Transverse colon (tissue), 4 donors: ENCODE data around the gene TPCN2. TPM values are rescaled to one million over a fixed set of nuclear protein-coding genes. Genes with fewer than 3 reads are reported as not detected.

ENCODE experiments used
- DNase-seq: peaks from one replicate; pipeline ENCODE4 v3.0.0-alpha.2; 2019
- H3K27ac ChIP-seq, 4 donors: fragments of 200-600 bp; sonication (generic); 2 replicates each; pipeline ENCODE4 v1.5.1; 2016 to 2018; ENCODE audit warnings: inconsistent platforms in 4 of 4
- H3K27me3 ChIP-seq: fragments of 200-600 bp; sonication (generic); 2 replicates; pipeline ENCODE4 v1.5.1; 2017; ENCODE audit warnings: inconsistent platforms
- H3K36me3 ChIP-seq, 4 donors: fragments of 200-600 bp; sonication (generic); 2 replicates each; pipeline ENCODE4 v1.5.1; 2017 to 2019; ENCODE audit warnings: inconsistent platforms in 4 of 4
- H3K4me1 ChIP-seq, 4 donors: fragments of 200-600 bp; sonication (generic); 2 replicates each; pipeline ENCODE4 v1.5.1; 2017 to 2020; ENCODE audit warnings: inconsistent platforms in 4 of 4
- H3K4me3 ChIP-seq, 4 donors: fragments of 200-600 bp; sonication (generic); 1 replicate in 1 of 4; 2 replicates in 3 of 4; pipeline versions ENCODE4 v1.5.1 to v1.6.1; 2017 to 2019; ENCODE audit warnings: inconsistent platforms in 4 of 4
- H3K9me3 ChIP-seq, 2 donors: fragments of 200-600 bp; sonication (generic); 2 replicates each; pipeline ENCODE4 v1.5.1; 2017 to 2019; ENCODE audit warnings: inconsistent platforms in 2 of 2
- EP300 ChIP-seq: sonication (generic); formaldehyde crosslinking; IDR thresholded peaks from one replicate; pipeline ENCODE4 v1.6.1; 2017; ENCODE audit warnings: antibody characterized with exemption, low read depth
- POLR2A ChIP-seq: fragments of 450-650 bp; IDR thresholded peaks from one replicate; pipeline ENCODE4 v1.6.1; 2016; ENCODE audit warnings: antibody characterized with exemption, mild to moderate bottlenecking, moderate library complexity
- WGBS, 2 donors: methylation state at CpG; one replicate each; pipeline ENCODE4 v1.1.5; 2018; ENCODE audit warnings: low coverage in 1 of 2; 5-methylcytosine and 5-hydroxymethylcytosine counted together
- in situ Hi-C, 4 donors: fragments of 200-750 bp; cut with MboI; loops; one replicate each; pipeline versions ENCODE4 v1.15.0 to v1.15.1; 2017; ENCODE audit warnings: low sequenced_read_pairs in 3 of 4, low pct_ligation_motif_present in 1 of 4, low pct_unique_long_range_greater_than_20kb in 1 of 4
- intact Hi-C: fragments of 100-400 bp; cut with DNase I; formaldehyde crosslinking; loops from one replicate; pipeline ENCODE4 v1.15.1; 2023; ENCODE audit warnings: low total_unique reads
- total RNA-seq, 4 donors: library from RNA; depleted of rRNA; stranded (reverse); fragments of >200 nt; gene quantifications; one replicate each; pipeline ENCODE4 v1.1.0, GENCODE V29; 2016
- TF ChIP-seq, protein P1 (sequence below), 5 experiments: fragments of 200-600 bp in 3 of 5; fragments of 450-650 bp in 2 of 5; sonication (generic) in 3 of 5; IDR thresholded peaks; 1 replicate in 2 of 5; 2 replicates in 3 of 5; pipeline ENCODE4 v1.5.1; 2016 to 2017; ENCODE audit warnings: antibody characterized with exemption in 5 of 5, inconsistent platforms in 3 of 5, mild to moderate bottlenecking in 2 of 5, moderate library complexity in 1 of 5

The TPCN2 gene
- total RNA-seq, 4 donors from 2014 or later, result 16.8 to 25.4 (median 20.7) TPM

- no peak overlapping the region for H3K4me3 ChIP-seq
- TF ChIP-seq EP300, result no peak
- TF ChIP-seq POLR2A, result no peak
- TF ChIP-seq, protein P1, sequence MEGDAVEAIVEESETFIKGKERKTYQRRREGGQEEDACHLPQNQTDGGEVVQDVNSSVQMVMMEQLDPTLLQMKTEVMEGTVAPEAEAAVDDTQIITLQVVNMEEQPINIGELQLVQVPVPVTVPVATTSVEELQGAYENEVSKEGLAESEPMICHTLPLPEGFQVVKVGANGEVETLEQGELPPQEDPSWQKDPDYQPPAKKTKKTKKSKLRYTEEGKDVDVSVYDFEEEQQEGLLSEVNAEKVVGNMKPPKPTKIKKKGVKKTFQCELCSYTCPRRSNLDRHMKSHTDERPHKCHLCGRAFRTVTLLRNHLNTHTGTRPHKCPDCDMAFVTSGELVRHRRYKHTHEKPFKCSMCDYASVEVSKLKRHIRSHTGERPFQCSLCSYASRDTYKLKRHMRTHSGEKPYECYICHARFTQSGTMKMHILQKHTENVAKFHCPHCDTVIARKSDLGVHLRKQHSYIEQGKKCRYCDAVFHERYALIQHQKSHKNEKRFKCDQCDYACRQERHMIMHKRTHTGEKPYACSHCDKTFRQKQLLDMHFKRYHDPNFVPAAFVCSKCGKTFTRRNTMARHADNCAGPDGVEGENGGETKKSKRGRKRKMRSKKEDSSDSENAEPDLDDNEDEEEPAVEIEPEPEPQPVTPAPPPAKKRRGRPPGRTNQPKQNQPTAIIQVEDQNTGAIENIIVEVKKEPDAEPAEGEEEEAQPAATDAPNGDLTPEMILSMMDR (IDR thresholded peaks at IDR 0.05), result no peak
- no peak overlapping the region for H3K27ac ChIP-seq
- DNase-seq, result no peak
- no peaks in the 10 kb centered on the region for H3K27me3 ChIP-seq
- intact Hi-C loops (no loop called here), in situ Hi-C loops (loop anchor here in 1 of 4 donors (25.0 kb wide), 1 partner anchor 107 kb away; no protein-coding TSS in a partner anchor)
- H3K9me3 ChIP-seq, result no peaks in the 10 kb centered on the region
- H3K36me3 ChIP-seq, result no peaks in the 10 kb centered on the region
- WGBS, 2 donors, result 80 to 86% methylated on average over 3 to 9 of the region's 9 CpGs
- H3K4me1 ChIP-seq, result peaks cover 0 to 4% (median 2%) of the 10 kb centered on the region in 4 donors
Measured at GRCh38 chr11:69130654-69131053, 81.9 kb downstream of the TPCN2 start.

- no peak overlapping the region for H3K4me3 ChIP-seq
- H3K27me3 ChIP-seq, result no peaks in the 10 kb centered on the region
- no peak for DNase-seq
- H3K4me1 ChIP-seq, result peaks cover 0 to 4% (median 2%) of the 10 kb centered on the region in 4 donors
- TF ChIP-seq POLR2A, result no peak
- H3K9me3 ChIP-seq, result no peaks in the 10 kb centered on the region
- intact Hi-C loops, result no loop called here
- WGBS, 2 donors, result 68% methylated on average over 10 of the region's 11 CpGs; no CpG with 5 or more reads in 1 of the 2 donors
- no peak overlapping the region for H3K27ac ChIP-seq
- in situ Hi-C loops, result loop anchor here in 1 of 4 donors (25.0 kb wide), 1 partner anchor 106 kb away; no protein-coding TSS in a partner anchor
- no peaks in the 10 kb centered on the region for H3K36me3 ChIP-seq
Measured at GRCh38 chr11:69131121-69131566, 82.4 kb downstream of the TPCN2 start.

- TF ChIP-seq, protein P1 (IDR thresholded peaks at IDR 0.05), result peak; percentile 69 to 94 (median 81)
- no peak for TF ChIP-seq EP300
- H3K4me3 ChIP-seq, result no peak overlapping the region
- no peaks in the 10 kb centered on the region for H3K9me3 ChIP-seq
- peak; percentile 85 for DNase-seq
- H3K27me3 ChIP-seq, result no peaks in the 10 kb centered on the region
- no peaks in the 10 kb centered on the region for H3K36me3 ChIP-seq
- WGBS, 2 donors, result 50% methylated on average over 15 of the region's 15 CpGs; no CpG with 5 or more reads in 1 of the 2 donors
- peaks cover 0 to 4% (median 2%) of the 10 kb centered on the region in 4 donors for H3K4me1 ChIP-seq
- in situ Hi-C loops, result loop anchor here in 1 of 4 donors (25.0 kb wide), 1 partner anchor 106 kb away; no protein-coding TSS in a partner anchor
- intact Hi-C loops, result no loop called here
- H3K27ac ChIP-seq, result no peak overlapping the region
Measured at GRCh38 chr11:69131644-69132300, 83.0 kb downstream of the TPCN2 start.

- Histone ChIP-seq H3K27ac (no peak overlapping the region), H3K4me3 (no peak overlapping the region), H3K4me1 (peaks cover 0 to 4% (median 2%) of the 10 kb centered on the region in 4 donors), H3K36me3 (no peaks in the 10 kb centered on the region), H3K9me3 (no peaks in the 10 kb centered on the region), H3K27me3 (no peaks in the 10 kb centered on the region)
- WGBS, 2 donors, result 94% methylated on average over 7 of the region's 7 CpGs; no CpG with 5 or more reads in 1 of the 2 donors
- TF ChIP-seq POLR2A, result no peak
- TF ChIP-seq, protein P1 (IDR thresholded peaks at IDR 0.05), result no peak
- TF ChIP-seq EP300, result no peak
- intact Hi-C loops, result no loop called here
- in situ Hi-C loops, result loop anchor here in 1 of 4 donors (25.0 kb wide), 1 partner anchor 105 kb away; no protein-coding TSS in a partner anchor
- no peak for DNase-seq
Measured at GRCh38 chr11:69132301-69132670, 83.6 kb downstream of the TPCN2 start.
